HepG2 (cell line): ENCODE data around the gene MYOZ1. TPM values are rescaled to one million over a fixed set of nuclear protein-coding genes. Genes with fewer than 3 reads are reported as not detected.

ENCODE experiments used
- ATAC-seq: fragments of 200-7000 bp; cut with Tn5 transposase; 3 replicates; pipeline ENCODE4 v1.9.1; 2020; ENCODE audit warnings: mild to moderate bottlenecking, moderate library complexity
- BruUV-seq: library from RNA; stranded (reverse); fragments of 400-500 nt; replicated peaks from 2 replicates; lab custom pipeline; 2021; lab: Mats Ljungman, UMichigan
- CTCF ChIA-PET: fragments of 300-600 bp; formaldehyde crosslinking; extraction: SDS; loops from one replicate; lab custom pipeline; 2021; ENCODE audit warnings: low total read pairs, inconsistent platforms, low intra/inter-chr PET ratio; lab: Yijun Ruan, JAX
- POLR2A ChIA-PET: fragments of 350-600 bp; sonication (Branson Sonifier 250); formaldehyde crosslinking; loops from one replicate; lab custom pipeline; 2020; ENCODE audit warnings: antibody characterized with exemption, inconsistent platforms; lab: Yijun Ruan, JAX
- DNase-seq: peaks from one replicate; pipeline ENCODE4 v3.0.0-alpha.2; 2015; ENCODE audit warnings: low spot score
- FAIRE-seq: peaks from 3 replicates; lab custom pipeline; 2011; peaks lifted over from hg19 to GRCh38; lab: Jason Lieb, UNC
- H2AFZ ChIP-seq: one replicate; pipeline ENCODE4 v1.6.1; 2011; ENCODE audit warnings: low read length, inconsistent platforms
- H3K27ac ChIP-seq: fragments of 300-600 bp; 3 replicates; pipeline ENCODE4 v1.8.0; 2011; ENCODE audit warnings: mixed run types, mild to moderate bottlenecking, mixed read lengths, low read length, inconsistent platforms; ENCODE audit not compliant: insufficient read depth; ENCODE audit errors: extremely low read length
- H3K27me3 ChIP-seq, 2 experiments: fragments of 200-600 bp in 1 of 2; 2 replicates in 1 of 2; 3 replicates in 1 of 2; pipeline versions ENCODE4 v1.6.0 to v1.8.0; 2011; ENCODE audit warnings: low read length in 2 of 2, mild to moderate bottlenecking in 2 of 2, moderate library complexity in 2 of 2, inconsistent platforms in 1 of 2; ENCODE audit not compliant: insufficient read depth in 2 of 2, control insufficient read depth in 1 of 2
- H3K36me3 ChIP-seq, 2 experiments: fragments of 200-600 bp in 1 of 2; replicated peaks in 1 of 2; 2 replicates in 1 of 2; 3 replicates in 1 of 2; pipeline versions ENCODE4 v1.5.1 to v1.8.0; 2011; ENCODE audit warnings: low read length in 2 of 2, inconsistent platforms in 1 of 2; ENCODE audit not compliant: insufficient read depth in 2 of 2, control insufficient read depth in 1 of 2
- H3K4me1 ChIP-seq: 2 replicates; pipeline ENCODE4 v1.5.1; 2012; ENCODE audit warnings: low read length, inconsistent platforms; ENCODE audit not compliant: insufficient read depth
- H3K4me2 ChIP-seq: 2 replicates; pipeline ENCODE4 v1.6.0; 2011; ENCODE audit warnings: low read depth, low read length, inconsistent platforms
- H3K4me3 ChIP-seq, 3 experiments: fragments of 200-600 bp in 1 of 3; sonication (generic), shearing (Covaris generic) in 1 of 3; replicated peaks in 1 of 3; 2 replicates each; pipeline ENCODE4 v1.5.1; 2011 to 2016; ENCODE audit warnings: low read length in 3 of 3, inconsistent platforms in 2 of 3, low read depth in 2 of 3, mild to moderate bottlenecking in 2 of 3, control low read depth in 1 of 3, mixed read lengths in 1 of 3; ENCODE audit not compliant: insufficient read depth in 1 of 3
- H3K79me2 ChIP-seq: one replicate; pipeline ENCODE4 v1.6.1; 2011; ENCODE audit warnings: low read length, inconsistent platforms; ENCODE audit not compliant: insufficient read depth
- H3K9ac ChIP-seq: 2 replicates; pipeline ENCODE4 v1.6.0; 2011; ENCODE audit warnings: mild to moderate bottlenecking, low read depth, low read length, inconsistent platforms; ENCODE audit not compliant: insufficient read depth
- H3K9me3 ChIP-seq: 2 replicates; pipeline ENCODE4 v1.5.1; 2012; ENCODE audit warnings: mild to moderate bottlenecking, low read length
- H4K20me1 ChIP-seq: 2 replicates; pipeline ENCODE4 v1.6.0; 2011; ENCODE audit warnings: inconsistent platforms, mild to moderate bottlenecking, low read length, moderate library complexity; ENCODE audit not compliant: insufficient read depth
- EED ChIP-seq: sonication (generic); formaldehyde crosslinking; IDR thresholded peaks from 2 replicates; pipeline ENCODE4 v1.5.0; 2020; ENCODE audit warnings: mild to moderate bottlenecking, missing genetic modification reagents
- RNF2 ChIP-seq: fragments of 450-650 bp; conservative IDR thresholded peaks from 2 replicates; pipeline ENCODE4 v1.6.1; 2016; ENCODE audit warnings: low read depth
- SRY ChIP-seq: sonication (generic); formaldehyde crosslinking; IDR thresholded peaks from 2 replicates; pipeline ENCODE4 v1.8.0; 2022; ENCODE audit warnings: mild to moderate bottlenecking, missing genetic modification reagents
- TBP ChIP-seq: sonication (generic); formaldehyde crosslinking; IDR thresholded peaks from 2 replicates; pipeline ENCODE4 v1.5.0; 2020; ENCODE audit warnings: missing genetic modification reagents
- THYN1 ChIP-seq: sonication (generic); formaldehyde crosslinking; IDR thresholded peaks from 2 replicates; pipeline ENCODE4 v1.8.1; 2023; ENCODE audit warnings: low read depth, mild to moderate bottlenecking, moderate library complexity, missing genetic modification reagents, borderline replicate concordance
- ZNF264 ChIP-seq: sonication (generic); formaldehyde crosslinking; IDR thresholded peaks from 2 replicates; pipeline ENCODE4 v1.4.0; 2020; ENCODE audit warnings: missing genetic modification reagents
- ZNF34 ChIP-seq: sonication (generic); formaldehyde crosslinking; IDR thresholded peaks from 2 replicates; pipeline ENCODE4 v1.4.0; 2020; ENCODE audit warnings: mild to moderate bottlenecking, missing genetic modification reagents, borderline replicate concordance
- ZNF367 ChIP-seq: sonication (generic); formaldehyde crosslinking; IDR thresholded peaks from 2 replicates; pipeline ENCODE4 v1.4.0; 2020; ENCODE audit warnings: missing genetic modification reagents, borderline replicate concordance
- ZNF552 ChIP-seq: sonication (generic); formaldehyde crosslinking; IDR thresholded peaks from 2 replicates; pipeline ENCODE4 v1.9.0; 2022; ENCODE audit warnings: missing genetic modification reagents, mild to moderate bottlenecking, borderline replicate concordance
- ZNF572 ChIP-seq: sonication (generic); formaldehyde crosslinking; IDR thresholded peaks from 2 replicates; pipeline ENCODE4 v1.5.1; 2020; ENCODE audit warnings: mild to moderate bottlenecking, missing genetic modification reagents
- ZNF841 ChIP-seq: sonication (generic); formaldehyde crosslinking; IDR thresholded peaks from 2 replicates; pipeline ENCODE4 v1.8.1; 2023; ENCODE audit warnings: missing genetic modification reagents, borderline replicate concordance
- WGBS: methylation state at CpG from one replicate; pipeline ENCODE4 v1.1.6; 2017; ENCODE audit warnings: low lambda C conversion rate; 5-methylcytosine and 5-hydroxymethylcytosine counted together
- in situ Hi-C: cut with HindIII; loops from 2 replicates; pipeline ENCODE4 v1.10.0; 2017; ENCODE audit warnings: low pct_unique_long_range_greater_than_20kb; ENCODE audit not compliant: extremely low pct_ligation_motif_present
- intact Hi-C: fragments of 100-400 bp; cut with micrococcal nuclease; formaldehyde crosslinking; loops from one replicate; pipeline ENCODE4 v1.10.0; 2022; ENCODE audit not compliant: unreplicated experiment
- polyA plus RNA-seq, 8 experiments: library from polyadenylated mRNA; depleted of rRNA in 3 of 8; stranded (reverse) in 7 of 8; unstranded in 1 of 8; fragments of >200 nt; fragmentation: Illumina TruSeq in 4 of 8; extraction: Trizol in 4 of 8; gene quantifications; 2 replicates each; pipeline versions ENCODE4 v1.2.1 to v1.2.3, GENCODE V29; 2011 to 2016; ENCODE audit warnings: low read depth in 4 of 8, missing spikeins in 1 of 8, mixed read lengths in 1 of 8; ENCODE audit not compliant: insufficient read depth in 1 of 8
- total RNA-seq, 5 experiments: library from RNA; depleted of rRNA; stranded (reverse); fragments of >200 nt; fragmentation: Illumina TruSeq; extraction: Trizol; gene quantifications; 2 replicates each; pipeline ENCODE4 v1.2.3, GENCODE V29; 2016; ENCODE audit warnings: low read depth in 1 of 5
- TF ChIP-seq, protein P1 (sequence below): sonication (generic); formaldehyde crosslinking; IDR thresholded peaks from 2 replicates; pipeline ENCODE4 v1.4.0; 2020; ENCODE audit warnings: mild to moderate bottlenecking, missing genetic modification reagents
- TF ChIP-seq, protein P2 (sequence below): IDR thresholded peaks from 2 replicates; pipeline ENCODE4 v1.6.1; 2012; ENCODE audit warnings: low read depth, low read length, improper control_type of control experiment
- TF ChIP-seq, protein P3 (sequence below): sonication (generic); formaldehyde crosslinking; IDR thresholded peaks from 2 replicates; pipeline ENCODE4 v1.9.0; 2022; ENCODE audit warnings: missing genetic modification reagents, mild to moderate bottlenecking, borderline replicate concordance
- TF ChIP-seq, protein P4 (sequence below): sonication (generic); formaldehyde crosslinking; IDR thresholded peaks from 2 replicates; pipeline ENCODE4 v1.5.0; 2020; ENCODE audit warnings: missing genetic modification reagents, mild to moderate bottlenecking, borderline replicate concordance

Gene MYOZ1
- total and polyA plus RNA-seq, 2 of the 13 experiments (the other 11 are each of a cell fraction or from before 2014, with no cell fraction given): not detected

DNA sequence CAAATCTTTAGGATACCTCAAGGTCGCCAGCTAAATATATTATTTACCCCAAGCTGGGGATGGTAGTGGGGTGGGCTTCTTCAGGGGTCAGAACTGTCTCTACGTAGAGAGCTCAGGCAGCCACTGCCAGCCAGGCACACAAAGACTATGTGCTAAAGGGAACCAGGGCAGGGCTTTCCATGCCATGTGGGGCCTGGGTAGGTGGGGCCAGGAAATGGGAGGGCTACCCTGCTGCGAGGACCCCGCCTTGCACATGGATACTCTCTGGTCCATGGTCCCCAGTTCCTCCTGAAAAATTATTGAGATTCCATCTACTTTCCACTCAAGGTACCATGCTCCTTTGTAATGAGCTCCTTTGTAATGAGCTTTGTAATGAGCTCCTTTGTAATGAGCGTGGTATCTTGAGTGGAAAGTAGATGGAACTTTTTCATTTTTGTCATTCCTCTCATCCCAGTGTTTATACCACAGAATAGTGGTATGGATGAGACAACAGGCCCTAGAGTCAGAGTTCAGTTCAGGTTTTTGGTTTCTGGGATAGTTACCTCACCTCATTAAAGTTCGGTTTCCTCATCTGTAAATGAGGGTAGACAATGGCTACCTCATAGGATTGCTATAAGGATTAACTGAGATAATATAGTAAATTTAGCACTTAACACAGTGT lies 8.7 kb upstream of the MYOZ1 start:
- Histone ChIP-seq H3K27me3 (peaks cover 3 to 6% of the 10 kb centered on the region in 2 experiments; a peak in 1 of 5 replicates), H3K9ac (no peak overlapping the region), H3K4me1 (peaks cover 27% of the 10 kb centered on the region), H3K79me2 (no peaks in the 10 kb centered on the region), H3K27ac (no peak overlapping the region), H3K4me3 (no peak overlapping the region), H2AFZ (no peak overlapping the region), H3K9me3 (no peaks in the 10 kb centered on the region), H4K20me1 (no peaks in the 10 kb centered on the region), H3K36me3 (no peaks in the 10 kb centered on the region), H3K4me2 (no peak overlapping the region)
- WGBS: 40% methylated on average over 6 of the region's 6 CpGs
- no TSS peak for BruUV-seq
- FAIRE-seq: no peak
- TF ChIP-seq EED (CRISPR knock-in tag): no peak
- no peak for TF ChIP-seq THYN1
- TF ChIP-seq ZNF572 (CRISPR knock-in tag): no peak
- TF ChIP-seq, protein P1, sequence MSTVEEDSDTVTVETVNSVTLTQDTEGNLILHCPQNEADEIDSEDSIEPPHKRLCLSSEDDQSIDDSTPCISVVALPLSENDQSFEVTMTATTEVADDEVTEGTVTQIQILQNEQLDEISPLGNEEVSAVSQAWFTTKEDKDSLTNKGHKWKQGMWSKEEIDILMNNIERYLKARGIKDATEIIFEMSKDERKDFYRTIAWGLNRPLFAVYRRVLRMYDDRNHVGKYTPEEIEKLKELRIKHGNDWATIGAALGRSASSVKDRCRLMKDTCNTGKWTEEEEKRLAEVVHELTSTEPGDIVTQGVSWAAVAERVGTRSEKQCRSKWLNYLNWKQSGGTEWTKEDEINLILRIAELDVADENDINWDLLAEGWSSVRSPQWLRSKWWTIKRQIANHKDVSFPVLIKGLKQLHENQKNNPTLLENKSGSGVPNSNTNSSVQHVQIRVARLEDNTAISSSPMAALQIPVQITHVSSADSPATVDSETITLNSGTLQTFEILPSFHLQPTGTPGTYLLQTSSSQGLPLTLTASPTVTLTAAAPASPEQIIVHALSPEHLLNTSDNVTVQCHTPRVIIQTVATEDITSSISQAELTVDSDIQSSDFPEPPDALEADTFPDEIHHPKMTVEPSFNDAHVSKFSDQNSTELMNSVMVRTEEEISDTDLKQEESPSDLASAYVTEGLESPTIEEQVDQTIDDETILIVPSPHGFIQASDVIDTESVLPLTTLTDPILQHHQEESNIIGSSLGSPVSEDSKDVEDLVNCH (CRISPR knock-in tag): no peak
- no peak for TF ChIP-seq ZNF552
- TF ChIP-seq, protein P2, sequence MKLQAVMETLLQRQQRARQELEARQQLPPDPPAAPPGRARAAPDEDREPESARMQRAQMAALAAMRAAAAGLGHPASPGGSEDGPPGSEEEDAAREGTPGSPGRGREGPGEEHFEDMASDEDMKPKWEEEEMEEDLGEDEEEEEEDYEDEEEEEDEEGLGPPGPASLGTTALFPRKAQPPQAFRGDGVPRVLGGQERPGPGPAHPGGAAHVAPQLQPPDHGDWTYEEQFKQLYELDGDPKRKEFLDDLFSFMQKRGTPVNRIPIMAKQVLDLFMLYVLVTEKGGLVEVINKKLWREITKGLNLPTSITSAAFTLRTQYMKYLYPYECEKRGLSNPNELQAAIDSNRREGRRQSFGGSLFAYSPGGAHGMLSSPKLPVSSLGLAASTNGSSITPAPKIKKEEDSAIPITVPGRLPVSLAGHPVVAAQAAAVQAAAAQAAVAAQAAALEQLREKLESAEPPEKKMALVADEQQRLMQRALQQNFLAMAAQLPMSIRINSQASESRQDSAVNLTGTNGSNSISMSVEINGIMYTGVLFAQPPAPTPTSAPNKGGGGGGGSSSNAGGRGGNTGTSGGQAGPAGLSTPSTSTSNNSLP: no peak
- no peak for TF ChIP-seq ZNF34 (CRISPR knock-in tag)
- TF ChIP-seq ZNF264: no peak
- no peak for TF ChIP-seq ZNF367 (CRISPR knock-in tag)
- TF ChIP-seq ZNF841 (CRISPR knock-in tag): no peak
- TF ChIP-seq, protein P3, sequence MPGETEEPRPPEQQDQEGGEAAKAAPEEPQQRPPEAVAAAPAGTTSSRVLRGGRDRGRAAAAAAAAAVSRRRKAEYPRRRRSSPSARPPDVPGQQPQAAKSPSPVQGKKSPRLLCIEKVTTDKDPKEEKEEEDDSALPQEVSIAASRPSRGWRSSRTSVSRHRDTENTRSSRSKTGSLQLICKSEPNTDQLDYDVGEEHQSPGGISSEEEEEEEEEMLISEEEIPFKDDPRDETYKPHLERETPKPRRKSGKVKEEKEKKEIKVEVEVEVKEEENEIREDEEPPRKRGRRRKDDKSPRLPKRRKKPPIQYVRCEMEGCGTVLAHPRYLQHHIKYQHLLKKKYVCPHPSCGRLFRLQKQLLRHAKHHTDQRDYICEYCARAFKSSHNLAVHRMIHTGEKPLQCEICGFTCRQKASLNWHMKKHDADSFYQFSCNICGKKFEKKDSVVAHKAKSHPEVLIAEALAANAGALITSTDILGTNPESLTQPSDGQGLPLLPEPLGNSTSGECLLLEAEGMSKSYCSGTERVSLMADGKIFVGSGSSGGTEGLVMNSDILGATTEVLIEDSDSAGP (CRISPR knock-in tag): no peak
- no peak for TF ChIP-seq TBP (CRISPR knock-in tag)
- no peak for TF ChIP-seq SRY
- TF ChIP-seq, protein P4, sequence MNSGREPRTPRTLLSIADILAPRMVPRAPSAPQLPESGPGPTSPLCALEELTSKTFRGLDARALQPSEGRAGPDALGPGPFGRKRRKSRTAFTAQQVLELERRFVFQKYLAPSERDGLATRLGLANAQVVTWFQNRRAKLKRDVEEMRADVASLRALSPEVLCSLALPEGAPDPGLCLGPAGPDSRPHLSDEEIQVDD (CRISPR knock-in tag): no peak
- TF ChIP-seq RNF2: no peak
- in situ Hi-C loops: loop anchor here (25.0 kb wide), 1 partner anchor 388 kb away; the partner anchor contains the start of gene MRPS16
- no peak for ATAC-seq
- ChIA-PET POLR2A (no interaction called here), CTCF (no interaction called here)
- no peak for DNase-seq
- intact Hi-C loops: no loop called here
